ENCODE measurements around the gene LIG1. TPM values are rescaled to one million over a fixed set of nuclear protein-coding genes. Genes with fewer than 3 reads are reported as not detected.

Gene LIG1
- total and polyA plus RNA-seq, 2 experiments from 2014 or later = 23.8 to 28.4 TPM

DNA sequence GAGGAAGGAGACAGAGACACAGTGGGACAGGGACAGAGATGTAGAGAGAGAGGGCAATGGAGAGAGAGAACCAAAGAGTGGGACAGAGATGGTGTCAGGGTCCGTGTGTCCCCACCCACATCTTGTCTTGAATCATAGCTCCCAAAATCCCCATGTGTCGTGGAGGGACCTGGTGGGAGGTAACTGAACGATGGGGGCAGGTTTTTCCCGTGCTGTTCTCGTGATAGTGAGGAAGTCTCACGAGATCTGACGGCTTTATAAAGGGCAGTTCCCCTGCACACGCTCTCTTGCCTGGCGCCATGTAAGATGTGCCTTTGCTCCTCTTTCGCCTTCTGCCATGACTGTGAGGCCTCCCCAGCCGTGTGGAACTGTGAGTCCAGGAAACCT is 52.0 kb downstream of the LIG1 start:
- no peaks in the 10 kb centered on the region for H3K4me1 ChIP-seq (ENCODE audit: insufficient read depth)
- DNase-seq (ENCODE audit: low spot score) = no peak
- WGBS (ENCODE audit: low lambda C conversion rate, missing lambda C conversion rate) = 90% methylated on average over 11 of the region's 11 CpGs
- H4K20me1 ChIP-seq (ENCODE audit: insufficient read depth, poor library complexity, severe bottlenecking) = no peaks in the 10 kb centered on the region
- no peaks in the 10 kb centered on the region for H3K79me2 ChIP-seq
- no peaks in the 10 kb centered on the region for H3K9me2 ChIP-seq (replicated peaks; ENCODE audit: insufficient read depth)
- TF ChIP-seq EZH2 (IDR thresholded peaks at IDR 0.05; ENCODE audit: borderline replicate concordance) (no peak), EZH2phosphoT487 (IDR thresholded peaks at IDR 0.05; ENCODE audit: low read depth, severe bottlenecking, unreplicated experiment) (no peak)
- TF ChIP-seq, protein P1, sequence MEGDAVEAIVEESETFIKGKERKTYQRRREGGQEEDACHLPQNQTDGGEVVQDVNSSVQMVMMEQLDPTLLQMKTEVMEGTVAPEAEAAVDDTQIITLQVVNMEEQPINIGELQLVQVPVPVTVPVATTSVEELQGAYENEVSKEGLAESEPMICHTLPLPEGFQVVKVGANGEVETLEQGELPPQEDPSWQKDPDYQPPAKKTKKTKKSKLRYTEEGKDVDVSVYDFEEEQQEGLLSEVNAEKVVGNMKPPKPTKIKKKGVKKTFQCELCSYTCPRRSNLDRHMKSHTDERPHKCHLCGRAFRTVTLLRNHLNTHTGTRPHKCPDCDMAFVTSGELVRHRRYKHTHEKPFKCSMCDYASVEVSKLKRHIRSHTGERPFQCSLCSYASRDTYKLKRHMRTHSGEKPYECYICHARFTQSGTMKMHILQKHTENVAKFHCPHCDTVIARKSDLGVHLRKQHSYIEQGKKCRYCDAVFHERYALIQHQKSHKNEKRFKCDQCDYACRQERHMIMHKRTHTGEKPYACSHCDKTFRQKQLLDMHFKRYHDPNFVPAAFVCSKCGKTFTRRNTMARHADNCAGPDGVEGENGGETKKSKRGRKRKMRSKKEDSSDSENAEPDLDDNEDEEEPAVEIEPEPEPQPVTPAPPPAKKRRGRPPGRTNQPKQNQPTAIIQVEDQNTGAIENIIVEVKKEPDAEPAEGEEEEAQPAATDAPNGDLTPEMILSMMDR (IDR thresholded peaks at IDR 0.05; ENCODE audit: poor library complexity) = no peak
- H3K27ac ChIP-seq = no peak overlapping the region
- H3K27me3 ChIP-seq = no peaks in the 10 kb centered on the region
- no peak overlapping the region for H3K4me2 ChIP-seq
- no peak overlapping the region for H2AFZ ChIP-seq
- no peaks in the 10 kb centered on the region for H3K36me3 ChIP-seq (replicated peaks; ENCODE audit: insufficient read depth, low read depth)
- no peak overlapping the region for H3K4me3 ChIP-seq
- H3K9me3 ChIP-seq (ENCODE audit: low read depth) = no peaks in the 10 kb centered on the region

DNA sequence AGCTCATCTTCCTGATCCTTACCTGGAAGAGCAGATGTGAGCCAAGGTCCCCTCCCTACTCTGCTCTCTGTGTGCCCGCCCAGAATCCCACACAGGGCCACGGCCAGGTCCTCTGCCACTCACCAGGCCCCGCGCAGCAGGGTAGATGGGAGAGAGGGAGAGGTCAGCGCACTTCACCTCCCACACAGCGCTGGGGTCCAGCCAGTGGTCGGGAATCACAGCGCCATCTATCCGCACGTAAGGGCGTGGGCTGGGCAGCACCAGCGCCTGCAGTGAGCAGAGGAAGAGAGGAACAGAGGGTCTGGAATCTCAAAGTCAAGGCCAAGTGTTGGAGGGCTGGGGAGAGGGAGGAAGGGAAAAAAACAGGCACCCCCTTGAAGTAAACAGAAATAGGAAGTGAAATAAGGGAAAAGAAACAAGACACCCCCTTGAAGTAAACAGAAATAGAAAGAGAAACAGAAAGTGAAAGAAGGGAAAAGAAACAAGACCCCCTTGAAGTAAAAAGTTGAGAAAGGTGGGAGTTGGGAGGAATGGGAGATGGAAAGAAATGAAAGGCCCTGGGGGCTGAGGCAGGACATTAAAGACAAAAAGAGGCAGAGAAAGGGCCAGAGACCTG is 52.5 kb downstream of the LIG1 start:
- no peak overlapping the region for H3K4me3 ChIP-seq
- WGBS (ENCODE audit: low lambda C conversion rate, missing lambda C conversion rate) = 87% methylated on average over 12 of the region's 12 CpGs
- H3K9me2 ChIP-seq (replicated peaks; ENCODE audit: insufficient read depth) = no peaks in the 10 kb centered on the region
- H3K36me3 ChIP-seq (replicated peaks; ENCODE audit: insufficient read depth, low read depth) = no peaks in the 10 kb centered on the region
- no peaks in the 10 kb centered on the region for H3K79me2 ChIP-seq
- no peaks in the 10 kb centered on the region for H3K9me3 ChIP-seq (ENCODE audit: low read depth)
- DNase-seq (ENCODE audit: low spot score) = no peak
- TF ChIP-seq EZH2 (IDR thresholded peaks at IDR 0.05; ENCODE audit: borderline replicate concordance) (no peak), EZH2phosphoT487 (IDR thresholded peaks at IDR 0.05; ENCODE audit: low read depth, severe bottlenecking, unreplicated experiment) (no peak)
- TF ChIP-seq, protein P1 (IDR thresholded peaks at IDR 0.05; ENCODE audit: poor library complexity) = no peak
- H4K20me1 ChIP-seq (ENCODE audit: insufficient read depth, poor library complexity, severe bottlenecking) = no peaks in the 10 kb centered on the region
- H3K27ac ChIP-seq = no peak overlapping the region
- H3K4me1 ChIP-seq (ENCODE audit: insufficient read depth) = no peaks in the 10 kb centered on the region
- no peak overlapping the region for H2AFZ ChIP-seq
- H3K4me2 ChIP-seq = no peak overlapping the region
- H3K27me3 ChIP-seq = no peaks in the 10 kb centered on the region

DNA sequence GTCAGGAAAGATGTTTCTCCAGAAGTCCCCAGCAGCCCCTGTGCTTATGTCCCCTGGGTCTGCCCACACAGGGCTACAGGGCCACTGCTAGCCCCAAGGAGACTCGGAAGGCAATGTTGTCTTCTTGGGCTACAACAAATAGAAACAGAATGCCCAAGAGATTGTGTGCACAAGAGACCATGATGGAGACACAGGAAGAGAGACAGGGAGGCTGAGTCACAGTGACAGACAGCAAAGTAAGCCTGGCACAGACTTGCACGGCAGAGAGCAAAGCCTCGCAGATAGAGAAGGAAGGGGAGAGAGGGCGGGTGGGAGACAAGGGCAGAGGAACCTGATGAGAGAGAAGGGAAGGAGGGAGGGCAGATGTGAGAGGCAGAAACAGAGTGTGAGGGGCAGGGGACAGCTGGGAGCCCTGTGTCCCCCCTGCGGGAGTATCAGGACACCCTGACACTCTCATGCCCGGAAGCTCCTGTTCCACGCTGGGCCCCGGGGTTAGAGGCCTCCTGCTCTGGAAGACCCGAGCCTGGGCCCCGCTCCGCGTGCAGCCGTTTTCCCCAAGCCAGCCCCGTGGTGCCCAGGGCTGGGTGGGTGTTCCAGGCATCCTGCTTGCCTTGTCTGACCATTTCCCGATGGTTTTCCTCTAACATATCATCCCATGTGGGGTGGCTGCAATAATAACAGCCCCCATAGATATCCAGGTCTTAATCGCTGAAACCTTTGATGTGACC is 56.8 kb downstream of the LIG1 start:
- Histone ChIP-seq H3K4me3 (no peak overlapping the region), H3K79me2 (no peaks in the 10 kb centered on the region), H3K36me3 (replicated peaks; ENCODE audit: insufficient read depth, low read depth) (no peaks in the 10 kb centered on the region), H3K4me2 (no peak overlapping the region), H3K27ac (no peak overlapping the region), H3K9me2 (replicated peaks; ENCODE audit: insufficient read depth) (no peaks in the 10 kb centered on the region), H3K9me3 (ENCODE audit: low read depth) (no peaks in the 10 kb centered on the region), H4K20me1 (ENCODE audit: insufficient read depth, poor library complexity, severe bottlenecking) (no peaks in the 10 kb centered on the region), H3K4me1 (ENCODE audit: insufficient read depth) (no peaks in the 10 kb centered on the region), H3K27me3 (no peaks in the 10 kb centered on the region), H2AFZ (no peak overlapping the region)
- WGBS (ENCODE audit: low lambda C conversion rate, missing lambda C conversion rate) = 89% methylated on average over 9 of the region's 16 CpGs
- TF ChIP-seq EZH2phosphoT487 (IDR thresholded peaks at IDR 0.05; ENCODE audit: low read depth, severe bottlenecking, unreplicated experiment) (no peak), EZH2 (IDR thresholded peaks at IDR 0.05; ENCODE audit: borderline replicate concordance) (no peak)
- TF ChIP-seq, protein P1 (IDR thresholded peaks at IDR 0.05; ENCODE audit: poor library complexity) = no peak
- no peak for DNase-seq (ENCODE audit: low spot score)

Data from hepatocyte (in vitro differentiated cells).